Measurements from ENCODE around the gene INHBE.
"Not testable (repeated sequence)": the region's sequence is repeated elsewhere in the genome, so short reads cannot be mapped to it uniquely, and the experiment has no call there.

The INHBE gene

GRCh38 chr12:57454566-57455373 is at the start of gene INHBE:
Gene INHBE, plus strand, starts transcription at chr12:57455307. Its CDS starts 230 bp downstream, at chr12:57455537.
- H3F3A ChIP-seq (ENCODE audit: low read depth), result no peaks in the 10 kb centered on the region
- peak within 1 kb of the TSS; percentile 24 for H3K9ac ChIP-seq (ENCODE audit: low read depth, low read length, poor library complexity, severe bottlenecking)
- H3K4me2 ChIP-seq (ENCODE audit: low read depth, low read length, poor library complexity, severe bottlenecking), result peak within 1 kb of the TSS; percentile 50
- H3K4me3 ChIP-seq (ENCODE audit: low read length, poor library complexity, severe bottlenecking), result peak within 1 kb of the TSS; percentile 37
- H3K36me3 ChIP-seq (ENCODE audit: insufficient read depth, low read length), result no peaks in the 10 kb centered on the region
- no peaks in the 10 kb centered on the region for H4K20me1 ChIP-seq (ENCODE audit: insufficient read depth, low read length, poor library complexity, severe bottlenecking)
- TF ChIP-seq EZH2phosphoT487 (IDR thresholded peaks at IDR 0.05; ENCODE audit: borderline replicate concordance) (no peak), CTCF (conservative IDR thresholded peaks at IDR 0.05; ENCODE audit: low read length) (no peak)
- H2AFZ ChIP-seq (ENCODE audit: low read length), result peak within 1 kb of the TSS; percentile 72
- H3K79me2 ChIP-seq (ENCODE audit: insufficient read depth, low read length), result no peaks in the 10 kb centered on the region
- H3K9me2 ChIP-seq (replicated peaks; ENCODE audit: low read depth, low read length), result no peaks in the 10 kb centered on the region
- no peaks in the 10 kb centered on the region for H3K9me3 ChIP-seq (ENCODE audit: insufficient read depth, low read depth, low read length)
- peaks cover 12% of the 10 kb centered on the region for H3K4me1 ChIP-seq (ENCODE audit: insufficient read depth, low read length, poor library complexity, severe bottlenecking)
- no peaks in the 10 kb centered on the region for H3K27me3 ChIP-seq (ENCODE audit: insufficient read depth, low read length, poor library complexity, severe bottlenecking)

GRCh38 chr12:57410534-57410933 is 44.6 kb upstream of the INHBE start:
- Histone ChIP-seq H3K9me2 (replicated peaks; ENCODE audit: low read depth, low read length) (no peaks in the 10 kb centered on the region), H3K4me2 (ENCODE audit: low read depth, low read length, poor library complexity, severe bottlenecking) (no peak overlapping the region), H2AFZ (ENCODE audit: low read length) (no peak overlapping the region), H3K4me1 (ENCODE audit: insufficient read depth, low read length, poor library complexity, severe bottlenecking) (peaks cover 5% of the 10 kb centered on the region), H3F3A (ENCODE audit: low read depth) (no peaks in the 10 kb centered on the region), H3K4me3 (ENCODE audit: low read length, poor library complexity, severe bottlenecking) (no peak overlapping the region), H4K20me1 (ENCODE audit: insufficient read depth, low read length, poor library complexity, severe bottlenecking) (no peaks in the 10 kb centered on the region), H3K9me3 (ENCODE audit: insufficient read depth, low read depth, low read length) (no peaks in the 10 kb centered on the region), H3K36me3 (ENCODE audit: insufficient read depth, low read length) (no peaks in the 10 kb centered on the region), H3K27me3 (ENCODE audit: insufficient read depth, low read length, poor library complexity, severe bottlenecking) (no peaks in the 10 kb centered on the region), H3K79me2 (ENCODE audit: insufficient read depth, low read length) (peaks cover 8% of the 10 kb centered on the region; the same call in 1 of the 2 replicates), H3K9ac (ENCODE audit: low read depth, low read length, poor library complexity, severe bottlenecking) (no peak overlapping the region)
- TF ChIP-seq EZH2phosphoT487 (IDR thresholded peaks at IDR 0.05; ENCODE audit: borderline replicate concordance) (no peak), CTCF (conservative IDR thresholded peaks at IDR 0.05; ENCODE audit: low read length) (no peak)

GRCh38 chr12:57414160-57414559 is 40.9 kb upstream of the INHBE start:
- H3K9me3 ChIP-seq (ENCODE audit: insufficient read depth, low read depth, low read length); H2AFZ ChIP-seq (ENCODE audit: low read length); H3K79me2 ChIP-seq (ENCODE audit: insufficient read depth, low read length); H3K36me3 ChIP-seq (ENCODE audit: insufficient read depth, low read length); H3K4me1 ChIP-seq (ENCODE audit: insufficient read depth, low read length, poor library complexity, severe bottlenecking); H3K9ac ChIP-seq (ENCODE audit: low read depth, low read length, poor library complexity, severe bottlenecking); H3K4me3 ChIP-seq (ENCODE audit: low read length, poor library complexity, severe bottlenecking); H3K9me2 ChIP-seq (replicated peaks; ENCODE audit: low read depth, low read length); H3K27me3 ChIP-seq (ENCODE audit: insufficient read depth, low read length, poor library complexity, severe bottlenecking); H4K20me1 ChIP-seq (ENCODE audit: insufficient read depth, low read length, poor library complexity, severe bottlenecking); H3K4me2 ChIP-seq (ENCODE audit: low read depth, low read length, poor library complexity, severe bottlenecking); H3F3A ChIP-seq (ENCODE audit: low read depth): not testable (repeated sequence)

- Histone ChIP-seq H3K9ac (ENCODE audit: low read depth, low read length, poor library complexity, severe bottlenecking) (no peak overlapping the region), H3F3A (ENCODE audit: low read depth) (no peaks in the 10 kb centered on the region), H4K20me1 (ENCODE audit: insufficient read depth, low read length, poor library complexity, severe bottlenecking) (no peaks in the 10 kb centered on the region), H3K4me2 (ENCODE audit: low read depth, low read length, poor library complexity, severe bottlenecking) (no peak overlapping the region), H3K79me2 (ENCODE audit: insufficient read depth, low read length) (no peaks in the 10 kb centered on the region), H3K36me3 (ENCODE audit: insufficient read depth, low read length) (no peaks in the 10 kb centered on the region), H3K4me3 (ENCODE audit: low read length, poor library complexity, severe bottlenecking) (no peak overlapping the region), H3K9me2 (replicated peaks; ENCODE audit: low read depth, low read length) (no peaks in the 10 kb centered on the region), H2AFZ (ENCODE audit: low read length) (no peak overlapping the region), H3K27me3 (ENCODE audit: insufficient read depth, low read length, poor library complexity, severe bottlenecking) (no peaks in the 10 kb centered on the region), H3K4me1 (ENCODE audit: insufficient read depth, low read length, poor library complexity, severe bottlenecking) (peaks cover 5% of the 10 kb centered on the region), H3K9me3 (ENCODE audit: insufficient read depth, low read depth, low read length) (no peaks in the 10 kb centered on the region)
- TF ChIP-seq CTCF (conservative IDR thresholded peaks at IDR 0.05; ENCODE audit: low read length) (no peak), EZH2phosphoT487 (IDR thresholded peaks at IDR 0.05; ENCODE audit: borderline replicate concordance) (no peak)
Observed at GRCh38 chr12:57415088-57415487, 40.0 kb upstream of the INHBE start.
